GM04503 (cell line): ENCODE measurements around the gene RRP9.
"Not testable (repeated sequence)": the region's sequence is repeated elsewhere in the genome, so short reads cannot be mapped to it uniquely, and the experiment has no call there.

ENCODE experiments used
- DNase-seq: peaks from one replicate; pipeline ENCODE4 v3.0.0-alpha.2; 2012; ENCODE audit warnings: low read depth

RRP9 gene

GRCh38 chr3:51938780-51939425, 2.8 kb downstream of the RRP9 start:
- DNase-seq, result no peak

GRCh38 chr3:51937611-51938450, 3.9 kb downstream of the RRP9 start:
- no peak for DNase-seq

GRCh38 chr3:51937014-51937413, 4.7 kb downstream of the RRP9 start:
- DNase-seq, result no peak

GRCh38 chr3:51935886-51936755, 5.6 kb downstream of the RRP9 start:
- DNase-seq, result no peak

- no peak for DNase-seq
These were observed 6.5 kb downstream of the RRP9 start for GRCh38 chr3:51934991-51935885.

- no peak for DNase-seq
These were observed 7.4 kb downstream of the RRP9 start for GRCh38 chr3:51934139-51934850.

GRCh38 chr3:51933471-51934138, 8.1 kb downstream of the RRP9 start:
- no peak for DNase-seq

- no peak for DNase-seq
These were observed 9.0 kb downstream of the RRP9 start for GRCh38 chr3:51932471-51933370.

- no peak for DNase-seq
These were observed 9.9 kb downstream of the RRP9 start for GRCh38 chr3:51931756-51932155.

GRCh38 chr3:51930439-51930838, 11.3 kb downstream of the RRP9 start:
- DNase-seq, result no peak

GRCh38 chr3:51929420-51930003, 12.2 kb downstream of the RRP9 start:
- DNase-seq, result no peak

- not testable (repeated sequence) for DNase-seq
These were observed 12.7 kb downstream of the RRP9 start for GRCh38 chr3:51928981-51929380.

- no peak for DNase-seq
These were observed 13.3 kb downstream of the RRP9 start for GRCh38 chr3:51928438-51928837.

GRCh38 chr3:51927061-51927977, 14.4 kb downstream of the RRP9 start:
- no peak for DNase-seq

GRCh38 chr3:51921081-51921578, 20.6 kb downstream of the RRP9 start:
- DNase-seq, result no peak

GRCh38 chr3:51916418-51916817, 25.3 kb downstream of the RRP9 start:
- no peak for DNase-seq

- no peak for DNase-seq
These were observed 33.7 kb downstream of the RRP9 start for GRCh38 chr3:51908026-51908425.
